Germinal center (tissue), 1 donor: ENCODE measurements around the gene TAF5L.
"Not testable (repeated sequence)": the region's sequence is repeated elsewhere in the genome, so short reads cannot be mapped to it uniquely, and the experiment has no call there.

ENCODE experiments used
- DNase-seq: peaks from one replicate; pipeline ENCODE4 v3.0.0; 2012; ENCODE audit warnings: mixed read lengths, low spot score

TAF5L gene

DNA sequence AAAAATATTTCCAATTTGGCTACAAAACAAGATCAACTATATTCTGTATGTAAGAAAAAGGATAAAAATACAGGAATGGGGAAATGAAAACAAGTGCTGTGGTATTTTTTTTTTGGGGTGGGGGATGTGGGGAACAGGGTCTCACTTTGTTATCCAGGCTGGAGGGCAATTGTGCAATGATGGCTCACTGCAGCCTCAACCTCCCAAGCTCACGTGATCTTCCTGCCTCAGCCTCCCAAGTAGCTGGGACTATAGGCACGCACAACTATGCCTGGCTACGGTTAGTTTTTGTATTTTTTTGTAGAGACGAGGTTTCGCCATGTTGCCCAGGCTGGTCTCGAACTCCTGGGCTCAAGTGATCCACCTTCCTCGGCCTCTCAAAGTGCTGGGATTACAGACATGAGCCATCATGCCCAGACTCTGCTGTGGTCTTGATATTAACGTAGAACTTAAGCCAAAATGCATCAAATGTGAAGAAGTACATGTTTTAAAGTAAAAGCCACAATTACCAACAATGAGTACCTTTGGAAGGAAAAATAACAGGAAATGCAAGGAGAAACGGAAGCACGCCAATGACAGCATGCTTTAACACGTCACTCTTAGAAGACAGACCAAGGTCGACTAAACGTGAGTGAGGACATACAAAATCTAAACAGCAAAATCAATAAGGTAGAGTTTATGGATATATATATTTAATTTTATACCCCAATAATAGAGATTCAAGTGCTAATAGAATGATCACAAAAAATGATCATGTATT, 58.6 kb downstream of the TAF5L start:
- DNase-seq: no peak

DNA sequence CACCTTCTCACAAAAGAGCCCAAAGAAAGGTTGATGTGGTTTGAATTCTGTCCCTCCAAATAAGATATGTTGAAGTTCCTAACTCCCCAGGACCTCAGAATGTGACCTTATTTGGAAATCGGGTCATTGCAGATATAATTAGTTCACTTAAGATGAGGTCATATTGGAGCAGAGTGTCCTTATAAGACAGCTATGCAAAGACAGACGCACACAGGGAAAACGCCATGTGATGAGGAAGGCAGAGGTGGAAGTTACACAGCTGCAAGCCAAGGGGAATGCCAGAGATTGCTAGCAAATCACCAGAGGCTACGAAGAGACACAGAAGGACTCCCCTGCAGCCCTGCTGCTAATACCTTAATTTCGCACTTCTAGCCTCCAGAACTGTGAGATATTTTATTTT, 62.2 kb downstream of the TAF5L start:
- no peak for DNase-seq

DNA sequence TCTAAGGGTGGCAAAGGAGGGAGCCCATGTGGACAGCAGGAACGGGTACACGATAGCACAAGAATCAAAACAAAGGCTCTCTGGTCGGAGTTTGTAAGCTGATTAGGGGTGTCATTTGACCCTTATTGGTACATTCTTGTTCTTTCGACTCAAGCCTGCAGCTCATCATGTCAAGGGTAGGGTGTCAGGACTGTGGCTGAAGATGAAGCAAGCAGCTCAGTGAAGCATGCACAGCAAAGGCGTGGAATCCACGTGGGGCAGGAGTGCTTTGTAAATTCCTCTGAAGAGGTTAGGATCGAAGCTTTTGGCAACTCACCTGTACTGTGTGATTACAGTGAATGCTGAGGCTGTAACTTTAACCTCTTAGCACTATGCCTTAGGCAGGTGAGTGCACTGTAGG, 62.7 kb downstream of the TAF5L start:
- no peak for DNase-seq

DNA sequence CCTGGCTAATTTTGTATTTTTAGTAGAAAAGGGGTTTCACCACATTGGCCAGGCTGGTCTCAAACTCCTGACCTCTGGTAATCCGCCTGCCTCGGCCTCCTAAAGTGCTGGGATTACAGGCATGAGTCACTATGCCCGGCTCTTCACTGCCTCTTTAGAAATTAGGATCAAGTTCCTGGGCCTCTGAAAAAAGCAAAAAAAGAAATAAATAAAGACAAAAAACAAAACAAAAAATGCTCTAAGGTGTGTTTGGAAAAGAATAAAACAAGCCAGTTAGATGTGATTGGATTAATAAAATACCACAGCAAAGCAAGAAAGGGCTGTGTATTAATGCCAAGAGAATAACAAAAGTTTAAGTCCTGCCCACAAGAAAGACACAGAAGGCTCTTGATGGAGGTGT, 63.2 kb downstream of the TAF5L start:
- no peak for DNase-seq

DNA sequence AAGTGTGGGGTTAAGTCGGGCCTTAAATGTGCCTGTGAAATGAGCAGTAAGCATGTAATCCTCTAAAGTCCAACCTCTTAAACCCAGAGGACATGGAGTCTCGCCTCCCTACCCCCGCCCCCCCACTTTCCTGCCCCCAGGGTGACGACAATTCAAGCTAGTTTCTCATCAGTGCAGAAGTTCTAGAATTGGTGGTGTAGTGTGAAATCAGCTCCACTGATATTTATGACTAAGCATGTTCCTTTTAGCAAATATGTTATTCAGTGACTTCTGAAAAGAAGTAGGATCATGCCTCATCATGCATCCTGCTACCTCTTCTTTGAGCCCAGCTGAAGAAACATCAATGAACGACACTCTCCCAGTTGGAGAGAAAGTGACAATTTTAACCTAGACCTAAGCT, 64.8 kb downstream of the TAF5L start:
- no peak for DNase-seq

DNA sequence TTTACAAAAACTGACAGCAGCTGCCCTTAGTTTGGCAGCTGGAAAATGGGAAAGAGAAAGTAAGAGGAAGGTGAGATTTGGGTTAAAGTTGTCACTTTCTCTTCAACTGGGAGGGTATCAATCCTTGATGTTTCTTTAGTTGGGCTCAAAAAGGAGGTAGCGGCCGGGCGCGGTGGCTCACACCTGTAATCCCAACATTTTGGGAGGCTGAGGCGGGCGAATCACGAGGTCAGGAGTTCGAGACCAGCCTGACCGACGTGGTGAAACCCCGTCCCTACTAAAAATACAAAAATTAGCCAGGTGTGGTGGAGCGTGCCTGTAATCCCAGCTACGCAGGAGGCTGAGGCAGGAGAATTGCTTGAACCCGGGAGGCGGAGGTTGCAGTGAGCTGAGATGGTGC, 65.8 kb downstream of the TAF5L start:
- DNase-seq: not testable (repeated sequence)

DNA sequence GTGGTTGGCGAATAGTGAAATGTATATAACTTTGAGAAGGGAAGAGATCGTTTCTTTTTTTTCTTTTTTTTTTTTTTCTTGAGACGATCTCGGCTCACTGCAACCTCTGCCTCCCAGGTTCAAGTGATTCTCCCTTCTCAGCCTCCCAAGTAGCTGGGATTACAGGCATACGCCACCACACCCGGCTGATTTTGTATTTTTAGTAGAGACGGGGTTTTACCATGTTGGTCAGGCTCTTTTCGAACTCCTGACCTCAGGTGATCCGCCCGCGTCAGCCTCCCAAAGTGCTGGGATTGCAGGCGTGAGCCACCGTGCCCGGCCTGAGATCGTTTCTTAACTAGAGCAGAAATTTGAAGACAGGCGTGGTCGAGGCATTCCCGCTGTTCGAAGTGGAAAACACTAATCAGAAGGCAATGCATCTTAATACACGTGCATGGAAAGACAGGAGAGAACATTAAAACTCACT, 66.6 kb downstream of the TAF5L start:
- not testable (repeated sequence) for DNase-seq

DNA sequence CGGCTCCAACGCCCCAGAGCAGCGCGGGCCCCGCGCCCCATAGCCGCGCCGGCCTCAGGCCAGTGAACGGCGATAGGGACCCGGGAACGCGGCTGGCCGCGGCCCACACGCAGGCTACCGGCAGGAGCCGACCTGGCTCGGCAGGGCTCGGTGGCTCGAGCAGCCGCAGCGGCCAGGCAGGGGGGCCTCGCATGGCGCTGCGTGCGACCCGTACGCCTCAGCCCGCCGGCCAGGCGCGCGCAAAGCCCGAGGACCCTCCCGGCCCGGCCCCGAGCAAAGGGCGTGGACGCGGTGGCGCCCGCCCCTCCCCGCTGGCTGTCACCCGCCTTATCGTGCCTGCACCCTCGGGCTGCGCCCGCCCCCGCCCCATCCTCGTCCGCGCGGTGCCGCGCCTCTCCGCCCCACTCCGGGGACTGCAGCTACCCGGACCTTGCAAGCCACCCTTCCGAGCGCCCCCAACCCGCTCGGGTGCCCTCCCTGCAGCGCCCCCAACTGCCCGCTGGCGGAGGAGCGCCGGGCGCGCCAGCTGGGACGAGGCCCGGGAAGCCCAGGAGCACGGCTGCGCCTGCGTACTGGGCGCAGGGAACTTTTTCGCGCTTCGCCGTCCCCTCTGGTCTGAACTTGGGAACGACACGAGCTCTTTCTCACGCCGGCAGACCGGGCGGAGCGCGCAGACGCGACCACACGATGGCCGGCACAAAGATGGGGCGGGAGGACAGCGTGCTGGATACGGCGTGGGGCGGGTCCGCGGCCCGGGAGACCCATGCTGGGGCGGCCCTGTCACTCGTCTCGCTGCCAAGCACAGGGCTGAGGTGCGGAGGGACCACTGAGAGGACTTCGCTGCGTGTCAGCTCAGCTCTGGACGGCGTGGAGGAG, 67.2 kb downstream of the TAF5L start, which contains the start of gene ABCB10:
Gene ABCB10, minus strand, starts transcription at position 248 of the 876 bp plus-strand sequence. Its CDS starts 55 bp downstream, at position 193.
- peak; percentile 91 for DNase-seq

DNA sequence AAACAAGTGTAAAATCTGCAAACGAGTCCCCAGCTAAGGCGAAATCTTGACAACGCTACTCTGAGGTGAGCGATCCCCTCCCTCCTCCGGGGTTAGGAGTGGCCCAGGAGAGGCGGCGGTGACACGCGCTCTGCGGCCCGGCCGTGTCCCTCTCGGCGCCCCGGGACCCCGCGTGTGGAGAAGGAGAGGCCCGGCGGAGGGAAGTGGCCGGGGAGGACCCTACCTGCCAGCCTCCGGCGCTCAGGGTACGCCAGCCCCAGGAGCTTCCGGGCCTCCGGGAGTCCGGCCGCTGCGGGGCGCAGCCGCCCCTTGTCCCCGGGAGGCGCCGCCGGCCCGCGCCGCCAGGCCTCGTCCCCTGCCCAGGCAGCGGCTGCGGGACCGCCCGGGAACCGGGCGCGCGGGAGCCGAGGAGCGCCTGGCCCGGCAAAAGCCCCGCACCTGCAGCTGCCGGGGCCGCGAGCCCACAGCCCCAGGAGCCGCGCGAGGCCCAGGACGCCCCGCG, 68.0 kb downstream of the TAF5L start:
- peak; percentile 68 for DNase-seq

DNA sequence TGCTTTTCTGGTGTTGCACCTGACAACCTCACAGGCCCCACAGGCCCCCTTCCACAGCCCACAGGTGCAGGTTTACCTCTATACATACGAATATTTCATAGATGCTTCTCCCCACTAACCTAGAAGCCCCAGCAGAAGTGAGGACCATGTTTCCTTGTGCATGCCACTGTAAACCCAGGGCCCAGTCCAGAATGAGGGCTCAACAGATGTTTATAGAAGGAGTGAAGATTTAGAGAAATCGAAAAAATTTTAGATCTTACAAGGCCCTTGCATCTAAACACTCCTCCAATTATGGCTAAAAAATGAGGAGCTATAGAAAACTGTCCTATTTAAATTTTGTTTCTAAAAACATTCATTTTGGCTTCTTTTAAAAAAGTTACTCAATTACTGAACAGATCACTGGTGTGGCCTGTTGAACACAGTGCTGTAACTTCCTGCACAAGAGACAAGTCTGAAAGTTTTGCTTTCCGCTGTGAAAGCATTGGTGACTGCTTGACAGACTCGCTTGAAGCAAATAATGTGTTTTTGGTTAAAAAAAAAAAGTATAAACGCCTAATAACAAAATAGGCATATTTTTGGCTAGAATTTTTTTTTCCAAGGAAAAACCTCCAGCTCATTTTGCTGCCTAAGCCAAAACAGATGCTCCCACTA, 68.6 kb downstream of the TAF5L start:
- peak; percentile 21 for DNase-seq

DNA sequence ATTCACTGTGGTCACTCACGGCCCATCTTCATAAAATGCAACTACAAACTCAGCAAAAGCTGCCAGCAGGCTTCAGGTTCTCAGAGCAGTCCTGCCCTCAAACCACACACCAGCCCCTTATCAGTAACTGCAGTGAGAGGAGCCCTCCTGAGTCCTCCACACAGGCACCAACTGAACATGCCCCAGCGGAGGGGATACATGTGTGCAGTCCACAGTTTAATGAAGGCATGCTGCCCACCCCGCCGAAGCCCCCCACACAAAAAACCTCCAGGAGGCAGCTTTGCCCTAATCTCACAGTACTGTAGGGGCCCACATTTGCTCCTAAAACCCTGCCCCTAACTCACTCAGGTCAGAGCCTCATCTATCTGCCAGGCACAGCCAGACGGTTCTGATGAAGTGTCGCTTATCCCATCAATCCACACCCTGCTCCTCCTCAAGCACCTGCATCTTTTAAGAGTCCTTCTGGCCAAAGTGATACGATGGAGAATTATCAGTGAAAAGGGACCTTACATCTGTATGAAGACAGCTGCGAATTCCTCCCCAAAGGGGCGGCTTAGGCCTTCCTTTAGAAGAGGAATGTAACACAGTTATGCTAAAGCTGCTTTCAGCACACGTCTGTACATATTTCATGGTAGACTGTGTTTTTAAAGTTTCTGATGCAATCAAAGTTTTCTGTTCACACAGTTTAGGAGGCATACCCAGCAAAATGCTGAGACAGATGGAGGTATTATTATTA, 70.9 kb downstream of the TAF5L start:
- DNase-seq: no peak

DNA sequence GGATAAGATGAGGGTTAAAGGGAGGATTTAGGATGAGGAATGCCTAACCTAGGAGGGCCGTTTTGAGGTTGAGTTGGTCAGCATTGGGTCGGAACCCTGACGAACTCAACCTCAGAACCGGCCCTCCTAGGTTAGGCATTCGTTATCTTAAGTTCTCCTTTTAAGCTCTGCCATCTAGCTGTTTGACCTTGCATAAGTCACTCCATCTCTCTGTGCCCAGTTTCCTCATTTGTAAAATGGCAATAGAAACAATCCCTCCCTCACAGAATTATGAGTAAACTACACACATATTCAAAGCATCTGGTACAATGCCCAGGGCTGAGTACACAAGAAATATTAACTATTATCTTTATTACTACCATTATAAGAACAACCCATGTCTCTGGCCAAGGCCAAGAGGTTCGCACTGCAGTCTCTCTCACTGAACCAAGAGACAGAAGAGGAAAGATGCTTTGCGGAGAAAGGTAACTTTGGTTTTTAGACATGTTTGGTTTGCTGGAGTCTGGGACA, 72.2 kb downstream of the TAF5L start:
- DNase-seq: no peak

DNA sequence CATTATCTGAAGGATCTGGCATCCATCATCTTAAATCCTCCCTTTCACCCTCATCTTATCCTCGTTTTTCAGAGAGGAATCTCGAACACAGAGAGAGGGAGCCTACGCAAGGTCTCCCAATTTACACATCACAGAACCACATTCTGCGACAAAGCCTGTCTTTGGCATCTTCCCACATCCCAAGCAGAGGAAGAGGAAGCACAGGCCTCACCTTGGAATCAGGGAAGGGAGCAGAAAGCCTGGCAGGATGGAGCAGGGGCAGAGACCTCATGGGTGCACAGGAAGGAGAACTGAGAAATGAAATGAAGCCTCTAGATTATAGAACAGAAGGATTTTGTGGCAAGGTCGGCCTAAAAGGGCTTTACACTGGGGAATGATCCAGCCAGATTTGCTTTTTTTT, 73.2 kb downstream of the TAF5L start:
- DNase-seq: no peak

DNA sequence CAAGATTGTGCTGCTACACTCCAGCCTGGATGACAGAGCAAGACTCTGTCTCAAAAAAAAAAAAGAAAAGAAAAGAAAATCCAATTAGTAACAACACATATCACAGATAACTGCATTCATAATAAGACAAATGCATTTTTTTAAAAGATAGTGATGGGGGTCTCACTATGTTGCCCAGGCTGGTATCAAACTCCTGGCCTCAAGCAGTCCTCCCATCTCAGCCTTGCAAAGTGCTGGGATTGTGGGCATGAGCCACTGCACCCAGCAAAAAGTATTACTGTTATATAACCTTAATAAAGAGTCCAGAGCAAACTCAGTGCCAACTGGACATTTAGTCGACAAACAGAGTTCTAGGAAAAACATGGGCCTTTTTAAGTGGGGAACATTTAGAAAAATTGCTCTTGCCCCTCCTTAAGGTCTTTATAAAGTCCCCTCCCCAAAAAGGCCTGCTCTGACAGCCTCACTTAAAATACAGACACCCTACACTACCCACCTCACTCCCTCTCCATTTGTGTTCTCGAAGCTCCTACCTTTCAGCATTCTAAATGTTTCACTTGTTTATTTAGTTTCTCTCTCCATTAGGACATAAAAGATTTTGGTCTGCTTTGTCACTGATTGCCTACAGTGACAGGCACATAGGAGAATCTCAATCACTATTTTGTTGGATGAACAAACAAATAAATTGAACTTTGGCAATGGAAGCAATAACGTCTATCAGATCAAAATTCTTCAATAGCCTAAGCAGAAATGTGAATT, 74.9 kb downstream of the TAF5L start:
- no peak for DNase-seq

DNA sequence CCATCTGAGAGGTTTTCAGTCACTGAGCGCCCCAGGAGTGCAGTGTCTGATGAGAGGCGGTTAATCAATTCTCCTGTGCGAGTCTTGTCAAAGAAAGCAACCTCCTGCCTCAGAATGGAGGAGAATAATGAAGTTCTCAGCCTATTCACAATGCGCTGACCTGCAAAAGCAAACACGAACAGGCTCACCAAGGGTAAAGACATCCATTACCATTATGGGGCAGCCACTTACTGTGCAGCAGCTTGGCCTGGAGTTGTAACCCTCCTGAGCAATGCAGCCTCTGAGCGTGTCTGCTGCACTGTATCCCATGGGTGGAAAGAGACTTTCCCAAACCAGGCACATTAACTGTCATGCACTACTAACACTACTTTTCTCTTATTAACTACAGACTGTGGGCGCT, 78.4 kb downstream of the TAF5L start:
- no peak for DNase-seq

DNA sequence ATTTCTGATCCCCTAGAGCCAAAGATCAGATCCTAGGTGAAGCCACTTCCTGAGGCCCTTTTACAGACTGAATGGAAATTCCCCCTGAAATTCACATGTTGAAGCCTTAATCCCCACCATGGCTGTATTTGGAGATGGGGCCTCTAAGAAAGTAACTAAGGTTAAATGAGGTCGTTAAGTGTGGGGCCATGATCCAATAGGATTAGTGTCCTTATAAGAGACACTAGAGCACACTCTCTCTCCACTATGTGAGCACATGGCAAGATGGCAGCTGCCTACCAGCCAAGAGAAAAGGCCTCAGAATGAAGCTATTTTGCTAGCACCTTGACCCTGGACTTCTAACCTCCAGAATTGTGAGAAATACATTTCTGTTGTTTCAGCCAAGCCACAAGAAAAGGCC, 81.3 kb downstream of the TAF5L start:
- no peak for DNase-seq
